Measurements from ENCODE around the gene FAM174A. TPM values are rescaled to one million over a fixed set of nuclear protein-coding genes. Genes with fewer than 3 reads are reported as not detected.
A peak's percentile ranks its signal among the peaks of the same experiment; 100 is the strongest.
"Not testable (repeated sequence)": the region's sequence is repeated elsewhere in the genome, so short reads cannot be mapped to it uniquely, and the experiment has no call there.

Gene FAM174A
- total RNA-seq, 1 experiment from 2014 or later = 40.8 TPM

DNA sequence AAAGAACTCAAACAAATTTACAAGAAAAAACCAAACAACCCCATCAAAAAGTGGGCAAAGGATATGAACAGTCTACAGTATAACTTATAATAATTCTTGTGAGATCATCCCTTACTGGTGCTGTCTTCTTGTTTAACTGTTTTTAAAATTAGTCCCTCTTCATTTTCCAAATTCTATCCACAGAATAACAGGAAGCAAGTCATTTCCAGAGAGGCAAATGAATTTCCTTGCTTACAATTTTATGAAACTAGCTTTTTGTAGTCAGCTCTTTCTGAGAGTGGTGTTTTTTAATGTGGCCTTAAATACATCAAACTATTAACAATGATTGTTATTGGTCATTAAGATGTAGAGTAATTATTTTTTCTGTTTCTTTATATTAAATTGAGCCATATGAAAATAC, 40.6 kb downstream of the FAM174A start:
- no peak for DNase-seq (ENCODE audit: low spot score)

DNA sequence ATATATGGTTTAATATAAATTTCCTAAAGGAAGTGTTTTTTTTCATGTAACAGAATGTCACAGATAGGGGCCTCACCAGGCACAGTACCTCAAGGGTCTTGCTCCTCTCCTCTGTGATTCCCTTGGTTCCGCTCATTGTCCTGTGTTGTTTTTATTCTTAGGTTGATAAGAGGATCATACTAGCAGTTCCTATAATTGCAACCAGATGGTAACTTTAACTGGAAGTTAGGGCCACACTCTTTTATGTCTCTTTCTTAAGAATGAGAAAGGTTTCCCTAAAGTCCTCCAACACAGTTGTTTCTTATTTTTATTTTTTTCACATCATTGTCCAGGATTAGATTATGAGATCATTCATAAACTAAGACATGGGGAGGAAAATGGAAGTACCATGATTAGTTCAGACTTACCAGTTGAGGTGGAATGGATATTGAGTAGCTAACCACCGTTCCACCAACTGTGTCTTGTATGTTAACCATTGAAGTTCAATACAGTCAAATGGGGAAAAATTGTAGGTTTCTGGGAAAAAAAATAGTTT, 41.1 kb downstream of the FAM174A start:
- DNase-seq (ENCODE audit: low spot score) = no peak

DNA sequence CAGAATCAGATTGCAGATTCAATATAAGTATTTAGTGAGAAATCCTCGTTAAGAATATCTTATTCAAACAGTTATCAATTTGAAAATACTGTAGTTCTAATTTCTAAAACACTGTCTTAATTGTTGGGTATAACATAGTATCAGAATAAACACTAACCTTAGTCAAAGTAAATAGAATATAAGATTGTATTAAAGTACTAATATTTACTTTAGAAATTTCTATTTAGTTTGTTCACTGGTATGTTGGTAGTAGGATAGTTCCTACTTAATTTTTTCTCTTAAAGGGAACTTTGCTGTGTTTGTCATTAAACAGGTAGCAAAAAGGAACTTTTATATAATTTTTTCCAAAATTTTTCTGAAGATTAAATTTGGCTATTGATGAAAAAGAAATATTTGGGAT, 42.3 kb downstream of the FAM174A start:
- no peak for DNase-seq (ENCODE audit: low spot score)

DNA sequence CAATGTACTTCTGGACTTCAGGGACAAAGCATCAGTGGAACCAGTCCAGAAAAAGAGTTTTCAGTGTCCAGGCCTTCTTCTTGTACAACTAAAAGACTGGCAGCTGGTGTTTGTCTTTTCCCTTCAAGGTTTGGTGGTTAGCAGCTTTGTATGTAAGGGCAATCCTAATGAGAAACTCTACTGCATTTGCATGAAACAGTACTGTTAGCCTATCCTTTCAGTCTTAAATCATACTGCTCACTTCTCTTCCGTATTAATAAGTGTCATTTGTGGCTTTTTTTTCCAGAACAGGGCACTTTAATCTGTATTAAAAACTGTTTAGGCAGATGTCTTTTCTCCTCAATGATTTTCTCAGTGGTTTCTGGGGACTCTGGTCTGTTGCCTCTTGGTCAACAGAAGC, 48.9 kb downstream of the FAM174A start:
- no peak for DNase-seq (ENCODE audit: low spot score)

DNA sequence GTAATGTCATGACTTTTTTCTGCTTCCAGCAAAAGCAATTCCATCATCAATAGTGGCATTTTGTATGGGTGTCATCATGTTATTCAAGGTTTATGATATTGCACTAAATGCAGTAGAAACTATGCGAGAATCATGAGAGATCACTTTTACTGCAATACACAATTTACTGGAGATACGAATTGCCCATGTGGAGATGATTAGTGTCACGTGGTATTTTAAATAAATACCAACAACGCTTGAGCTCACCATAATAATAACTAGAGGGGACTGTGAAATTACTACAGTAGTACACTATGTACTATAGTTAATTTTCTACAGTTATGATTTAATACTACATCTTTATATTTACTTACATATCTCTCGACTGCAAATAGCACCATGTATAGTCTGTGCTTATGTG, 49.7 kb downstream of the FAM174A start:
- no peak for DNase-seq (ENCODE audit: low spot score)

DNA sequence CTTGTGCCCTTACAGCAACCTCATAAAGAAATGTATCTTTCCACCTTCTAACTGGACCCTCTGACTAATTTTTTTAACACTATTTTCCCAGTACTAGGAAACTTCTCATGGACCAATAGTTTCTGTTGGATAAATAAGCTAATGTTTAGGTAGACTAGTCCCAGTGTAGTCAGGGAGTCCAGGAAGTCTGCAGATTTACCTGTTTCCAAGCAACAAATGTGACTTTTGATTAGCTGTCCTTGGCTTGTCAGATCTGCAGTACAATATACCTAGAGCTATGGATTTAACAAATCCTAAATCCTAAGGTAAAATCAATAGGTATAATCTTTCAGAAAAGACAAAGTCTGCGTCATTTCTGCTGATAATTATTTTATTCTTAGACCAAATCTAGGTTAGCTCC, 55.7 kb downstream of the FAM174A start:
- DNase-seq (ENCODE audit: low spot score) = no peak

DNA sequence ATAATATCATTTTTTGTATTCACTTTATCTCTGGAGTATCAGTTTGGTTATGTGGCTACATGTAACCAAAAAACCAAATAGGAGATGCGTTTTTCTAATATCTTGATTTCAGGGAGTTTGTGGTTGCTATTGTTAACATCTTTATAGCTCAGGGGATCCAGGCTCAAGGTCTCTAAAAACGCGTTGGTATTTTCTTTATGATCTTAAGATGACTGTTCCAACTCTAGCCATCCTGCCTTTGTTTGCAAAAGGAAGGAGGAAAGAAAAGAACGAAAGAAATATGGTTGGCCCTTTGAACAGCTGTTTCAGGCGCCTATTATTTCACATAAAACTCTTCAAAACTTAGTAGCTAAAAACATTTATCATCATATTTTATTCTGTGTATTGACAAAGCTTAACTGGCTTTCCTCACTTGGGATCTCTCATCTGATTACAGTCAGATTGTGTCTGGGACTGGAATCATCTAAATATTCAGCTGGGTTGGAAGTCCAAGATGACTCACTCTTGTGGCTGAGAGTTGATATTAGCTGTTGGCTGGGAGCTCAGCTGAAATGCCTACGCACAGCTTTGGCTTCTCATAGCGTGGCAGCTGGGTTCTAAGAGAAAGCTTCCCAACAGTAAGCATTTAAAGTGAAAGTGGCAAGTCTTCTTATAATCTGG, 60.1 kb downstream of the FAM174A start:
- peak; percentile 91 for DNase-seq (ENCODE audit: low spot score)

DNA sequence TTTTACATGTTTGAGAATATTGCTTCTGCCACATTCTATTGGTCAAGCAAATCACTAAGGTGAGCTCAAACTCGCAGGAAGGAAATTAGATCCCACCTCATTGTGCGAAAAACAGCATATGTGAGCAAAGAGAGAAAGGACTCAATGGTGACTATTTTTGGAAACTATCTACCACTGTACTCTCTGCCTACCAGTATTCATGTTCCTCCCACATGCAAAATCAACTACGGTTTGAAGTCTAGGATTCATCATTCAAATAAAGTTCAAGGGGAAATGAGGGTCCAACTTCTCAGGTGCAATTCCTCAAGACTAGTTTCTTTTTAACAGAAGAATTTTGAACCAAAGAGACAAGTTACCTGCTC, 60.6 kb downstream of the FAM174A start:
- DNase-seq (ENCODE audit: low spot score) = no peak

DNA sequence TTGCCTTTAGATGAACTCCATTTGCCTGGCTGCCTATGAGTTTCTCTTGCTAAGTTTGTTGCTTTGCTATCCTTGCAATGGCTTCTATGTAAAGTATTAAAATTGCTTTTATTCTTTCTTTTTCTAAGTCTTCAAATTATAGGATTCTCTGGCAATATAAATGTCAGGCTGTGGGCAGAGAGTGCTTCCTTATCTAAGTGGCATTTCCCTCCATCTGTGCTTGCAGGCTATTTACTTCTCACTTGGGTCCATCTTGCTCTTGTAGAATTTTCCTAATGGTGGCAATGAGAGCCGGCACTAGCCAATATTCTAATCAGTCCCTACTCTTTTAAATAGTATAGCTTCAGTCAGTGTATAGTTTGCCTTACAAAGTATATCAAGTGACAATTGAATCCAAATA, 63.3 kb downstream of the FAM174A start:
- no peak for DNase-seq (ENCODE audit: low spot score)

DNA sequence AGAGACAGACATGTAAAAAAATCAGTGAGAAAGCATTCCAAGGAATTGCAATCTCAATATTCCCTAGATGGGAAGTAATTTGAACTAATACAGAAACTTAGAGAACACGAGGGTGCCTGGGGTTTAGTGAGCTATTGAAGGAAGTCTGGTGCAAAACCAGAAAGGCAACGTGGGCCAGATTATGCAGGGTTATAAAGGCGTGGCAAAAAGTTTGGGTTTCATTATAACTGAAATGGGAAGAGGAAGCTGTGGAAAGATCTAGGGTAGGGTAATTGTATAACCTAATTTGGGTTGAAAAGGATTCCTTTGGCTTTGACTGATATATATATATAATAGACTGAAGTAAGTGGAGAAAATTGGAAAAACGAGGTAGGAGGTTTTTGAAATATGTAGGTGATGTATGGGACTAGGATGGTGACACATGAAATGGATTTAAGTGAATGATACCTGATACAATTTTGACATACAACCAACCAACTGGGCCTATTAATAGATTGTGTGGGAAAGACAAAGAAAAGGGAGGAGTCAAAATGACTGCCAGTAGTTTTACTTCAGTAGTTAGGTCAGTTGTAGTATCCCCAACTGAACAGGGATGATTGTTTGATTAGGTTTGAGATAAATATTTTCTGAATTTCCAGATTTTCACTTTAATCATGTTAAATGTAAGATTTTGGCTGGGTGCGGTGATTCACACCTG, 65.3 kb downstream of the FAM174A start:
- no peak for DNase-seq (ENCODE audit: low spot score)

DNA sequence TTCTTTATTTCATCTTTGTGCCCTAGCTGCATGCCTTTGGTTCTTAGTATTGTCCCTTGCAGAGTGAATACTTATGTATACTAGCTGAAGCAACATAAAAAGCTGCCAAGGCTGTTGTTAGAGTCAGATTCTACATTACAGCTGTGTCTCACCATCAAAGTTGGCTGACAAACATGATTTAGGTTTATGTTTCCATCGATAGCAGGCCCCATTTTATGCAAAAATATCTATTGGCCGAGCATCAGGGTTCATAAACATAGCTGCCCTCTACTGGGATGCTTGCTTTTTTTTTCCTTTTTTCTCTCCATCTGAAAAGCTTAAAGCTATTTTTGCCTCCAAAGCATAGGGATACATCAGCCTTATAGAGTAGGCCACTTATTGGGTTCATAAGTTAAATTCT, 68.0 kb downstream of the FAM174A start:
- no peak for DNase-seq (ENCODE audit: low spot score)

DNA sequence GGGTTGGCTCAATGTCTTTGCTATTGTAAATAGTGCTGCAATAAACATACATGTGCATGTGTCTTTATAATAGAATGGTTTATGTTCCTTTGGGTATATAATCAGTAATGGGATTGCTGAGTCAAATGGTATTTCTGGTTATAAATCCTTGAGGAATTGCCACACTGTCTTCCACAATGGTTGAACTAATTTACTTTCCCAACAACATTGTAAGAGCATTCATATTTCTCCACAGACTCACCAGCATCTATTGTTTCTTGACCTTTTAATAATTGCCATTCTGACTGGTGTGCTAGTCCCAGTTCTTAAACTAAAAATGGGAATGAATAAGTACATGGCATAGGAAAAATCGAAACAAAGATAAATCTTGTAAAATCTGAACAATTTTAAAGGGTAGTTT, 68.8 kb downstream of the FAM174A start:
- DNase-seq (ENCODE audit: low spot score) = not testable (repeated sequence)

DNA sequence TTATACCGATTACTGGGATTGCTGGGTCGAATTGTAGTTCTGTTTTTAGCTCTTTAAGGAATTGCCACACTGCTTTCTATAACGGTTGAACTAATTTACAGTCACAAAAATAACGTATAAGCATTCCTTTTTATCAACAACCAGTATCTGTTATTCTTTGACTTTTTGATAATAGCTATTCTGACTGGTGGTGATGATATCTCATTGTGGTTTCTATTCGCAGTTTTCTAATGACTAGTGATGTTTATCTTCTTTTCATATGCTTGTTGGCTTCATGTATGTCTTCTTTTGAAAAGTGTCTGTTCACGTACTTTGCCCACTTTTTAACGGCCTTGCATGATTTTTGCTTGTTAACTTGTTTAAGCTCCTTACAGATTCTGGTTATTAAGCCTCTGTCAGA, 74.4 kb downstream of the FAM174A start:
- DNase-seq (ENCODE audit: low spot score) = no peak

DNA sequence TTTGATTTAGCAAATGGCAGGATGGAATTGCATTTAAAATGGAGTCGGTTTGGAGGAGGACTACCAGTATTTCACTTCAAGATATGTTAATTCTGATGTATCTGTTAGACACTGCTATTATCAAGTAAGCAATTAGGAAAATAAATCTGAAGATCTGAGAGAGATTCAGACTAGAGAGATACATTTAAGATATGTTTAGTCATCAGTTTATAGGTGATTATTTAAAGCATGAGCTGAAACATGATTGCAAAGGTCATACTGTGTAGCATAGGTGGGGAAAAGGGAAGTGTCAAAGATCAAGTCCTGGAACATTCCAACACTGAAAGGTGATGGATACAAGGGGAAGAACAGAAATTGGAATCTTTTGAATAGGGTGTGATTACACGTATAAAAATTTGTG, 79.1 kb downstream of the FAM174A start:
- no peak for DNase-seq (ENCODE audit: low spot score)

DNA sequence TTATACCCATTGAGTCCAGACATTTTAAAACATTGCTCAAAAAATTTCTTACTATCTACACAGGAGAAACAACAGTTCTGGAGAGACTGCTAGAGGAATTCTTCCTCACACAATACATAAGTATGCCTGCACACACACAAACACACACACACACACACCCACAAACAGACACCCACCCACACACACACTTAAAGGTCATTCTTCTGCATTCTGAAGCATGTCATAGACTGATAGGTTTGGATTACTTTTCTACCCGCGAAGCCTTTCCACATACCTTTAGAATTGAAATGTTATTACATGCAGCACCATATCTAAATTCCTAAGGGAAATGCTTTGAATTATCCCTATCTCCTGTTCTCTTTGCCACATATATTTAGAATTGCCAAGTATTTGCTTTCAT, 80.2 kb downstream of the FAM174A start:
- no peak for DNase-seq (ENCODE audit: low spot score)

DNA sequence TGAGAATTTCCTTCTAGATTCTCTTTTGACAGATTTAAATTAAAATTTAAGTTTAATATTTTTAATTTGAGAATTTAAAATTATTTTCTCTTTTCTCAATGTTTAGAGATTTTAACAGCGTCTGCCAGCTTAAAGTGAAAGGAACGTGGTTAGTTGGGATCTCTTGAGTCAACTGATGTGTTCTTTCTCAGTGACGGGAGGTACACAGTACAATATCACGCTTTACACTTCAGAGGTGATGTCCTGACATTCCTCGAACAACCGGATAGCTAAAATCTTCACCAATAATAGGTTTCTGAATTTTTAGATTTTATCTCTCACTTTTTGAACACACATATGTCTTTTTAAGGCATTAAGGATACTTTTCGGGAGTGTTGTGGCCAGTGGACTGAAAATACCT, 81.1 kb downstream of the FAM174A start:
- no peak for DNase-seq (ENCODE audit: low spot score)

DNA sequence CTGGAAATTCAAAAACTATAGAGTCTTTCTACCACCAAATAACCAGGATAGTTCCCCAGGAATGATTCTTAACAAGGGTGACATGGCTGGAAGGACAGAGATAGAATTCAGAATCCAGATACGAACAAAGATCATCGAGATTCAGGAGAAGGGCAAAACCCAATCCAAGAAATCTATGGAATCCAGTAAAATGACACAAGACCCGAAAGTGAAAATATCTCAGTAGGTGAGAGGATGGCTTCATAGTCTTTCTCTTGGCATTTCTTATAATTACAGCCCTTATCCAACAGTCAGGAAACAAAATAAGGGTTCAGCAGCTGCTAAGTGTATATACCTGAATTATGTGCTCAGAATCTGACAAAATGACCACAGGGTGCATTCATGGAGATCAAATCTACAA, 81.8 kb downstream of the FAM174A start:
- no peak for DNase-seq (ENCODE audit: low spot score)

DNA sequence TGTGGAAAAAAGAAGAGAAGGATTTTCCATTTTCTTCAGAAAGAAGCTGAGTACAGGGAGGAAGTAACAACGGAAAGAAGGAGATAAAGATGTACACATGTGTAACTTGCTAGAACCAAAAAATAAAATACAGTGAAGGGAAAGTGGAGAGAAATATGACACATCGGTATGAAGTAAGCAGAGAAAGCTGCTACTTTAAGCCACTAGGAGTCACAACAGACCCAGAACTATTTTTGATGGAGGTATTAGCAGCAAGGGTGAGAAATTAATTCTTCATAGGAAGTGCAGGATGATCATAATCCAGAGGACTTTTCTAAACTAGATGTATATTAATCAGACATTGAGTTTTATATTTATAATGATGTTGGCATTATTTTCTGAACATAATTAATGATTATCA, 88.5 kb downstream of the FAM174A start:
- DNase-seq (ENCODE audit: low spot score) = peak; percentile 48

DNA sequence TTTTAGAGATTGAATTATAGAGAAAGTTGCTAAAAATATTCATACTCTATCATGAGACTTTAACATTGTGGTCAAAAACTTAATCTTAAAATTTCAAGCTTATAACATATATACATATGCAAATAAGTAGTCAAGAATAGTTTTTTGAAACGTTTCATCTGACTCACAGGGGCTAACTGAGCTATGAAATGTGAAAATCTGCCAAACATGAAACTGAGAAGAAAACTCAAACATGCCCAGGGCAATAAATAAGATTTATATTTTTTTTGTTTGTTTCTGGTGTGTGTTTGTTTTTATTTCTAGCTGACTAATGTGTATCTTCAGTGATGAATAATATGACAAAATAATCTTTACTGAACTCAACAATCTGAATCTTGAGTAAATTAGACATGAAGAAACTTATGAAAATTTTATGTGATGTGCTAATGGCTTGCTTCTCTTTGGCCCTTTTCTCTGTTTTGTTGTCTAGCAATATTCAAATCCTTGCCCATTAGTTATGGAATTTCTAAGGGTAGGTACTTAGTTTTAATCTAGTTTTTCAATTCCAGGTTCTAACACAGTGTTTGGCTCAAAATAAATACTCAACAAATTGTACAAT, 99.9 kb downstream of the FAM174A start:
- DNase-seq (ENCODE audit: low spot score) = no peak
